ENCODE results near the gene GALNT2. TPM values are rescaled to one million over a fixed set of nuclear protein-coding genes. Genes with fewer than 3 reads are reported as not detected.

GALNT2 gene
- total RNA-seq, 1 donor from 2014 or later, result 32.8 TPM

DNA sequence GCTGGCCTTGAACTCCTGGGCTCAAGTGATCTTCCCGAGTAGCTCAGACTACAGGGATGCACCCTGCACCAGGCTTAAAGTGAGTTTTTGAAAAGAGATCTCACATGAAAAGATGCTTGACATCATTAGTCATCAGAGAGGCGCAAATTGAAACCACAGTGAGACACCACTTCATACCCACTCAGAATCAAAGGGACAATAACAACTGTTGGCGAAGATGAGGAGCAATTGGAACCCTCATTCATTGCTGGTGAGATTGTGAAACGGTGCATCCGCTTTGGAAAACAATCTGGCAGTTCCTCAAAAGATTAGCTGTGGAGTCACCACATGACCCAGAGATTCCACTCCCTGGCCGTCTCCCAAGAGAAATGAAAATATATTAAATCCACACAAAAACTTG lies 236.8 kb downstream of the GALNT2 start:
- no peak for DNase-seq

DNA sequence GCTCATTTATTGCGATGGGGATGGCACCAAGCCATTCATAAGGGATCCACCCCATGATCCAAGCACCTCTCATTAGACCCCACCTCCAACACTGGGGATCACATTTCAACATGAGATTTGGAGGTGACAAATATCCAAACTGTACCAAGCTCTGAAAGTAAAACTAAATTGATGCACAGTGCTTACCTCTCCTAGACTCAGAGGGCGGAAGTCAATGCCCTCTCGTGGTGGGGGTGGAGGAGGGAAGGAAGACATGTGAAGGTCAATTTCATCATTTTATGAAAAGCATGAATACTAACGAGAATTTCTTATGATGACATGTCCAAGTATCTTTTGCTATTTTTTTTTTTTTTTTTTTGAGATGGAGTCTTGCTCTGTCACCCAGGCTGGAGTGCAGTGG lies 239.1 kb downstream of the GALNT2 start:
- no peak for DNase-seq

DNA sequence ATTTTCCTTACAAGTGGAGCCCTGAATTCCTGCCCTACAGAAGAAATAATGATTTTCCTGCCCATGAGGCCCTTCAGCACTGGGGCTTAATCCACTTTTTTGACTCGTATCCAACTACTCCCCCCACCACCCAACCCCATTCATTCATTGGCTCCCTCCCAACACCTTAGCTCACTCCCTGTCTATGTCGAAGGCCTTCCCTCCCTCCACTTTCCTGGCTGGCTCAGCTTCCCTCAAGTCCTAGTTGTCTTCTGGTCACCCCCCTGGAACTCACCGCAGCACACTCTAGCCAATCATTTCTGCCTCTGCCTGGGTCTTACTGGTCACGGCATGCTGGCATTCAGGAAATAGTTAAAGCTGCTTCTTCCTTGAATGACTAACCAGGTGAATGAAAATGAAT lies 240.2 kb downstream of the GALNT2 start:
- no peak for DNase-seq

DNA sequence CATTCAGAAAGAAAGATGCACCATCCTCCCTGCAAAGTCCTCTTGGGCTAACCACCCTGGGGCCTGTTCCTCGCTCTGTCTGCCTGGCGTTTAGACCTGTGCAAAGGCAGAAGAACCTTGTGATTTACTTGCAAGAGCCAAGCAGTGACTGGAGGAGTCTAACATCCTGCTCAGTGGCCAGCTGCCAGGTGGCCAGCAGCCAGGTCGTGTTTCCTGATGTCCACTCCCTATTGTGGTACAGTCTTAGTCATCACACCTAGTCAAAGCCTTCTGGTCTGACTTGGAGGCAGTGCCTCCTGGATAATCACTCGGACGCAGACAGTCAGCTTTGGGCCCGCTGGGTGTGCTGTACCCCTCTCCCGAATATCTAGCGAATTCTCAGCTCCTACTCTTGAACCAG lies 241.0 kb downstream of the GALNT2 start:
- DNase-seq, result no peak

DNA sequence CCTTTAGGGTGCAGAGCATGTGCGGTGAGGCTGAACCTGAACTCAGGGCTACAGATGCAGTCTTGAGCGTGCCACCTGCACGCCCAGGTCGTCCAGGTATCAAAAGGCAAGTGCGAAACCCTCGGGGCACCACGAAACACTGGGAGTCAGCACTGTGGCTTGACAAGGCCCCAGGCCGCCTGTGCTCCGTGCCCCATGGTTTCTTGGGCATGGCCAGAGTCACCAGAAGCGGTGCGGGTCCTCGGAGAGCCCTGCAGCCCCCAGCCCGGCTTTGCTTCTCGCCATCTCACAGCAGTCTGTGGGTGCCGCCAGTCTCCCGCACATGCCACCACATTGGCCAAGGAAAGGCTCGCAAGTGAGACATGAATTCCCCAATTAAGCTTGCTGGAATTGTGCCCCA lies 241.8 kb downstream of the GALNT2 start:
- no peak for DNase-seq

DNA sequence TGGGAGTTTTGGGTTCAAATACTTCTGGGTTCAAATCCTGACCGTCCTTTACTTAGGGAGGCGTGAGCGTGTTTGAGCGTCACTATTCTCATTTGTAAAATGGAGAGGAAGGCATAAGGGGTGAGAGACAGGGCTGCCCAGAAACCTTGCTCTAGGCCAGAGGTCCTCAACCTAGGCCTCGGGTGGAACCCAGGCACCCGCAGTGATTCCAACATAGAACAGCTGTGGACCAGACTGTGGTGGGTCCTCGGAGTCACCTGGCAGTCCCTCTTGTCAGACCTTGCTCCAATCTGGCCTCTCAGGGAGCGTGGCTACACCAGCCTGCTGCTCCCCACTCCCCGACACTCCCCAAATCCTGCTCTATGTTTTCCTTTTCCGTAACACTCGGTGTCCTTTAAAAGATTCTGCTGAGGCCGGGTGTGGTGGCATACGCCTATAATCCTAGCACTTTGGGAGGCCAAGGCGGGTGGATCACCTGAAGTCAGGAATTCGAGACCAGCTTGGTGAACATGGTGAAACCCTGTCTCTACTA lies 242.7 kb downstream of the GALNT2 start:
- DNase-seq, result no peak

DNA sequence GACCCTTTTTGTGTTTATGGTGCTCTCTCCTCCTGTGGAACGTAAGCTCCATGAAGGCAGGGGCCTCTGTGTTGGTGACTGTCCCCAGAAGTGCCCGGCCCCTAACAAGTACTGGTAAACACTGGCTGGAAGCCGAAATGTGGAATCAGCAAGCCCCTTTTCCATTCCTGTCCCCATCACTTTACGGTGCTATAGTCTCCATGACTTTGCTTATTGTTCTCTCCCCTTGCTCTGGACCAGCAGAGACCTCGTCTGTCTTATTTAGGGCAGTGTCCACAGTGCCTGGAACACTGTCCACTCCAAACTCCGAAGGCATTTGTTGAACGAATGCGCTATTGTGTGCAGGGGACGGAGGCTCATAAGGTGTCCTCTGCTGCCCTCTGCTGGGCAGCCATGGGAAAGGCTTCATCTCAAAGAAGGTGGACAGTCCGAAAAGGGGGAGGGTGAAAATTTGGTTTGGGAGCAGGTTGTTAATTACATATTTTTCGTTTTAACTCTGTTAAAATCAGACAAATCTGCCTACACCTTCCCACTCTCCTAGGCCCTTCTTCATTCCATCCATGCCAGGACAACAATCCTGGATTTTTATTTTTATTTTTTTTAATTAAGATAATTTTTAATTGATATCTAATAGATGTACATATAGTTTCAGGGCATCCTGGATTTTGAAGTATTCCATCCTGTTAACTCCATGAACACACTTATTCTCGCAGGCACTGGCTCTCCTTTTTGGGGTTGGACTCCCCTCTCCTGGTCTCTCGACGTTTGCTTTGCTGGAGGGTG lies 243.5 kb downstream of the GALNT2 start:
- DNase-seq, result peak; percentile 59

DNA sequence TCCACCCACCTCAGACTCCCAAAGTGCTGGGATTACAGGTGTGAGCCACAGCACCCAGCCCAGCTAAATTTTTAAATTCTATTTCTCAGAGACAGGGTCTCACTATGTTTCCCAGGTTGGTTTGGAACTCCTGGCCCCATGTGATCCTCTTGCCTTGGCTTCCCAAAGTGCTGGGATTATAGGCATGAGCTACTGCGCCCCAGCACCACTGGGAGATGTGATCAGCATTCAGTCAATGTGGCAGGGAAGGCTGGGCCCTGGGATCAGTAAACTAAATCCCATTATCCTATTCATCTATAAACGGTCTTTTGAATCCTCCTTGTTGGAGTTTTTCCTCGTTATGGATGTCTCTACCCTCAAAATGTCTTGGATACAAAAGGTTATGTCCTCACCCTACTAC lies 245.6 kb downstream of the GALNT2 start:
- no peak for DNase-seq

DNA sequence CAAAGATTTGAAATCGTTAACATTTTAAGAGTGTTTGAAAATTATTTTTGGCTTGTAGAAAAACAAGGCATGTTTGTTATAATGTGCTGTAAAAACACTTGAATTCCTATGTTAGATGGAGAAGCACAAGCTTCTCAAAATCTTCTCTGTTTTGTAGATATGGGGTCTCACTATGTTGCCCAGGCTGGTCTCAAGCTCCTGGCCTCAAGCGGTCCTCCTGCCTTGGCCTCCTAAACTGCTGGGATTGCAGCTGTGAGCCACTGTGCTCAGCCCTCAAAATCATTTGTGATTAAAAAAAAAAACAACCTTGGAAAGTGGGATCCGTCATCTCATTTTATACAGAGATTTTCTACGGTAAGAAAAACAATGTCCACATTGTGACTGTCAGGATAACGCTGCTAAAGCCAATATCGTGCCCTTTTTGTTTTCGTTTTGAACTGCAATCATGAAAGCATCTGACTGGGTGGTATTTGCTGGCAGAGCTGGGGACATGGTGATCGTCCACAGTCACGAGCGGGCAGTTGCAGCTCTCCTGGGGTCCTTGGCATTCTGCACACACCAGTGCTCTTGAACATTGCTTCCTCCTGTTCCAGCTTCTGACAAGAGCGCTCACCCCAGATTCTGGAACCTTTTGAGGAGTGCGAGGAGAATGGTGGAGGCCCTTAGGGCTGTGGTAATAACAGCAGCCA lies 246.6 kb downstream of the GALNT2 start:
- DNase-seq, result no peak

DNA sequence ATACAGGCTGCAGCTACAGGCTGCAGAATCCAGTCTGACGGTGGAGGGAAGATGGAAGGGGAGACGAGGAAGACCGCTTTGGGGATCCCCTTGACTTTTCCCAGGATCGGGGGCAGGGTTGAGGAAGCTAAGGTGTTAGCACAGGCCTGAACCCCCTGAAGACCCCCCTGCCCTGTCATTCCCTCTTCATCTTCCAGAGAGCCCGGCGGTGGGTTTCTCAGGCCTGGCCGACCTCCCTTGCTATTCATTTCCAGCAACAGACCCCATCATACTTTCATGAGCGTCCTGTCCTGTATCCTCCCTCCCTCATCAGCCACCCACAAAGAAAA lies 247.1 kb downstream of the GALNT2 start:
- no peak for DNase-seq

DNA sequence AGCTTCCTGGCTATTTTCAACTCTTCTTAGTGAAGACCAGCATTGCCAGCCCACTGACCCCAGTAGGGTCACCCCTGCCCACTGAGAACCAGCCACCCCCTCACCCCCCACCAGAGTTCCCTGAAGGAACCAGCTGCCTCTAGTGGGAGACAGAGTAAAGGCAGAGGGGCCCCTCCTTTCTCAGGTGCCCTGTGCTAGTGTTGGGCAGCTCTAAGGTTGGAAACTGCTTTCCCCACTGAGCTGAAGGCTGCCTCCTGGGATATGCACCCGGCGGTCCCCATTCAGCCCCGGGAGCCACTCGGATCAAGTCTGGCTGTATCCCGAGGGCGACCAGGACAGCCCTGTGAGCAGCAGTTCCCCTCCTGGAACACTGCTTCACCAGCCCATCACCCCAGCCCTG lies 248.1 kb downstream of the GALNT2 start:
- no peak for DNase-seq

DNA sequence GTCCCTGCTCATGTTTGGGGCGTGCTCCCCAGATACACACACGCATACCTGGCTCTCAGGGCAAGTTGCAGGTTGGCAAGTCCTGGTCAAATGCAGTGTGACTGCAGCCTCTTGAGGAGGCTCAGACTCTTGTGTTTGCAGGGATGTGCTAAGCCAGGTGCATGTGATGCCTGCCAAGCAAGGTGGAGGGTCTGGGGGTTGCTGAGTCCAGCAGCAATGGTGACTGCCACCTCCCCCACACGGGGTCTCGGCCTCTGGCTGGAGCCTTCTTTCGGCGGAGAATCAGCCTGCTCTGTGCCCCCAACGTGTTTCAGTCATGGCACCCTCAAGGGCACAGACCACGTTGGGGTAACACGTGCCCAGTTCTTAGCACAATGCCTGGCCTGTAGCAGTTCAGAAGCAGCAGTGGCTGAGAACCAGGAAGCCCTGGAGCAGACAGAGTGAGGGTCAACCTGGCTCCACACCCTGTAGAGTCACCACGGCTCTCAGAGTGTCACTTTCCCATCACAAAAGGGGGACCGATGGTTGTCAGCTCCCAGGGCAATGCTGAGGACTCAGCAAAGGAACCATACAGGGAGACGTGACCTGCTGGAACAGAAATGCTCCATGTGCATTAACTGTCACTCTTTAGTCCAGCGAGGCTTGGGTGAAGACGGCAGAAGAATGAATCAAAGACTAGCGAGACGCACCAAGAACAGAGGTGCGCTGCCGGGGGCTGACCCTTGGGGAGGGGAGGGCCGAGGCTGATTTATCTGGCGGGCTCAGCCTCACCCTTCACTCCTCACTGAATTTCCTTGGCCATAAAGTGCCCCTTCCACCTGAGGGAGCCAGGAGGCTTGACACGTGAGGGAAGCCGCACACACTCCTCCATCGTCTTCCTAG lies 250.1 kb downstream of the GALNT2 start:
- no peak for DNase-seq

DNA sequence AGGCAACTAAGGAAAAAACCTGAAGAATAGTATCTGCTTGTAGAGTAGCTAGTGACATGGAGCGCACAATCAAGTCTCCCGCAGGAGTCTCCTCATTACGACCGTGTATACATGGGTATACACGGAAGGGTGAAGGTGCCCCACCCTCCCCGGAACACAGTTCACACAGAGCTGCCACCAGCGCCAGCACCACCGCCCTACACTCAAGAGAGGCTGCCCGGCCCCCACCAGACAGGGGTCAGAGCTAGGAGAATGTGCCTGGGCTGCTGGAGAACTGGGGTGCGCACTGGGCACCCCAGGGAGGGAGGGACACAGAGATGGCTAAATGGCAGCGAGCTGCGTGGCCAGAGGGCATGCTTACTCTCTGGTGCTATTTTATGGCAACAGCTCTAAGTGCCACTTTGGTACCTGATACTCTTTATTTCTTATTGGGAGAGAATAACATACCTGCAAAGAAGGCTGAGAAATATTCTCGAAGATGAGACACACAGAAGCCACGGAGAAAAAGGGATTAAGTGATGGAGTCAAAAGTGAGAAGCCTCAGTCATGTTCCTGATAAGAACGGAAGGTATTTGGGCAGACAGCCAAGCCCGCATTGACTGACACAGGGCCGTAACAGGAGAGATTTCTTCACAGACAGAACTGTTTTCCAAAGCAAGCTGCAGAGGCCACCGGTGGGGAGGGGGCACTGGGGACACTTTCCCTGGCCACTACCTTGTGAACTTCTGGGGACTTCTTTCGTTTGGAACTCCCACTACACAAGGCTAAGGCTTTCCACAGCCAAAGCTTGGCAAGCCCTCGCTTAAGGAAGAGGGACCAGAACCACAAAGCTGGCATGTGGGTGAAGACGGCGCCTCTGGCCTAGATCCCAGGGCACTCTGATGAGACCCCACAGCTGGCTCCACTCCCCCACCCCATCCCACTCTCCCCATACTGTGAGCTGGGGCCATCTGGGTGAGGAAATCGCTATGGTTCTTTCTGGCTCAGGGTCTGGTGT lies 251.1 kb downstream of the GALNT2 start:
- no peak for DNase-seq

DNA sequence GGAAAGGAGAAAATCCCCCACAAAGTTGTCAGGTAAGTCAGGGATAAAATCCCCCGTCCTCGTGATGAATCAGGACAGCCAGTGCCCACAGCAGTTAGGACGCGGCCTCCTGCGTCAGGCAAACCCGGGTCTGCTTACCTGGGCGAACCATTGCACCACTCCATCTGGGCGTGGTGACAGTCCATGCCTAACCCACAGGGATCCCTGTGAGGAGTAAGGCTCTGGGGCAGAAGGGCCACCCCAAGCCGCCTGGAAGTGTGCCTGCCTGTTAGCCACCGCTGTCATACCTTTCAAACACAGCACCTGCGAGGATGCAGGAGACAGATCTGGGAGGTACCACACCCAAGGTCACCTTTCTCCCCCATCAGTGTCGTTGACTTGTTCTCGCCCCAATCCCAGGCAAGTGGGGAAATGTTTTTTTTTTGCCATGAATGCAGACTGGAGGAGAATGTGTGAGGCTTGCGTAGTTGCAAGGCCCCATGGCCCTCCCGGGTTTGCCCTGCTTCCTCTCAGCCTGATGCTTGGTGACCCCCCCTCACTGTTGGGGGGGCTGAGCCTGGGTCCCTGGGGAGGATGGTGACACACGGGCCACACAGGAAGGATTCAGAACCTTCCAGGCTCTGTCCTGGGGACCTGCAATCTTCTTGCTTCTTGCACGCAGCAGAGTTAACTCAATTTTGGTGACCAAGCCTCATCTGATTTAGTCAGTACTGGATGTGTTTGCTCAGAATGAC lies 252.1 kb downstream of the GALNT2 start:
- DNase-seq, result no peak

DNA sequence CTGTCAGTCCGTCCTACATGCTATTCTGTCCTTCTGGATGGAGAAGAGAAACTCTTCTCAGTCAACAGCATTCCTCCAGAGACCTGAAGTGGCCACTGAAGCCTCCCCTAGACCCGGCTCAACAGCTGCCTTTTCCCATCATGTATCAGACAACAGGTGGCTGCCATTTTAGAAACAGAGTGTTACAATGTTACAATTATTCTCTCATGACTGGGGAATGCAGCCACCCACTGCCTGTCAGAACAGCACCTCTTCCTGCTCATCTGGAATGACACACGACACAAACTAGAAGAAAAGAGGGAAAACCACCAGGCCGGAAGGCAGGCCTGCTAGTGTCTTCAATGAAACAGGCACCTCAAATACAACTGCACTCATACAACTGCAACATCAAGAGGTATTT lies 253.8 kb downstream of the GALNT2 start:
- no peak for DNase-seq

DNA sequence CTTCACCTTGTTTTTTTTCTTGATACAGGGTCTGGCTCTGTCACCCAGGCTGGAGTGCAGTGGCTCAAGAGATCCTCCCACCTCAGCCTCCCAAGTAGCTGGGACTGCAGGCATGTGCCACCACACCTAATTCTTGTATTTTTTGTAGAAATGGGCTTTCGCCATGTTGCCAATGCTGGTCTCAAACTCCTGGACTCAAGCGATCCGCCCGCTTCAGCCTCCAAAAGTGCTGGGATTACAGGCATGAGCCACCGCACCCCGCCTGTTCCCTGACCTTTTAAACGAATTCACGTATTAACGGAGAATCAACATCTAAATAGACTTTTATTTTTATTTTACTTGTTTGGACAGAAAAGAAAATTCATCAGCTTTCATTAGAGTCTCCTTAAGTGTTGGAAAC lies 254.3 kb downstream of the GALNT2 start:
- no peak for DNase-seq

DNA sequence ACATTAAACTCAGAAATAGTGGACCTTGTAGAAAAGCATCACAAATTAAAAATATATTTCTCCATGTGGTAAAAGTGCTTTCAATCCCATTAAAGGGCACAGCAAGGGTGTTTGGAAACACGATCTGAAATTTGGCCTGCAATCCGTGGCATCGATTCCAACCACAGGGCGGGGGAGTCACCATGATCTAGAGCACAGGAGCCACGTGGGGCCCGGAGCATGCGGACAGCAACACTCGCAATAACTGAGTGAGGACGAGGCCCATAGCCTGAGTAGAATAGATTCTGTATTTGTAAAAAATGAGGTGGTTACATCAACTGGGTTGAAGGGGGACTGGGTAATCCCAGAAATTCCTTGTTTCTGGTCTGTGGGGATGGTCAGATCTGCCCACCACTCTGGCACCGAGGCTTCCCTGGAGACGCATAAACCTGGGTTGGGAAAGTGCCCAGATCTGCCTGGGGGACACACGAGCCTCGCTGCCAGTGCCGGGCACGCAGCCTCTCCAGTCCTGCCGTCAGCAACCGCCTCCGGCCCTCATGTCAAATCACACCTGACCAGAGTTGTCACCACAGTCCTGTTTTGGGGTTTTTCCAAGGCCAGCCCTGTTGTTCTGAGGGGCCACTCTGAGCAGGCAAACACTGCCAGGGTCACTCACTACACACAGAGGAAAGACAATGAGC lies 254.8 kb downstream of the GALNT2 start:
- DNase-seq, result no peak

DNA sequence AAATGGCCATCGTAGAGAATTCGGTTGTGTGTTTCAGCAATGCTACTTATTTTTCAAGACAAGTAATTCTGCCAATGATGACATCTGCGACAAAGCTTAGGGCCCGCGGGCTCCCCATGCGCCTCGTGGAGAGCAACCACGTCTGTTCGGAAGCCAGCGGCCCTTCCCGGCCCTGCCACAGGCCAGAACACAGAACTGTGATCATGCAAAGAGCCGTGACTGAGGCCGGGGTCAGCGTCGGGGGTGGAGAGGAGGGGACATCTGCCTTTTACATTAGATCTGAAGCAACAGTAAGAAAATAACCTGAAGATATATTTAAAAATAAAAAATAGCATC lies 255.4 kb downstream of the GALNT2 start:
- DNase-seq, result no peak

DNA sequence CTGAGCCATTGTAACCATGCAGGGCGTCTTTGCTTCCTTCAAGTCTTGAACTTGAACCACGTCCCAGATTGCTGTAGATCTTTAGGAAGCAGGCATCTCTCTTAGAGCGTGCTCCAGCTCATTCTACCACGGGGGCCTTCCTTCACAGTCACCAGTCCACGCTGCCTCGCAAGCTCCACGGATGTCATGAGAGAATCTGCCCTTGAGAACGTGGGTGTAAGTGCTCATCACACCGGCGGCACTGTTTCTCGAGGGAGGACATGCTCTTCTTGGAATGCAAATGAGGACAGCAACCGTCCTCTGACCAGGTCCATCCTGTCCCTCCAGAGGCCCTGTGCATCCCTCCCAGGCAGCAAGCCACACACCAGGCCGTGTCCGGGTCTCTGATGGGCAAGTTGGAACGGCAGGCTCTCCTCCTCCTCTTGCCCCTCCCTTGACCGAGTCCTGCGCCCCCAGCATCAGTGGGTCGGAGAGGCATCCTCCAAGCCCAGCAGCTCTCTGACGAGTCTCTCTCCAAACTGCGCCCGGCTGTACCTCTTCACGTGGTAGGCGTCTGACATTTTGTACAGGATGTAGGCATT lies 256.0 kb downstream of the GALNT2 start:
- no peak for DNase-seq

DNA sequence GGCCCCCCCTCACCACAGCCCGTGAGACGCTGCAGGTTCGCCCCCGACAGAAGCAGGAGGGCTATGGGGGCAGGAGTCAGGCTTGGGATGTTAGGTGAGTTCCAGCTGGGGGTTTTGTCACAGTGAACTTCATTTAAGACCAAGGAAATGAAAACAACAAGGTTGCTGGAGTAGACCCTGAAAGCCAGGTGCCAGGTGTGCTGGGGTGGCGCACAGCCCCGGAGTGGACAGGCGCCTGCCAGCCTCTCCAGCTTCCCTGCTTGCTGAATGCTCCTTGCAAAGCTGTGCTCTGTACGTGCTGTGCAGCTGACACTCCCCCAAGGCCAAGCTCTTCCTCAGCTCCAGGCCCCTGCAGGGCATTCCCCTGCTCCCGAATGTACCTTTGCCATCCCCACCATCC lies 256.6 kb downstream of the GALNT2 start:
- DNase-seq, result no peak
